Stimulated activated naive CD8-positive, alpha-beta T cell treated with anti-CD3 and anti-CD28 coated beads, Interleukin-15, amount 100 ng/mL, for 72 hours (primary cell): ENCODE results near the gene SERINC4.
A peak's percentile ranks its signal among the peaks of the same experiment; 100 is the strongest.
"Not testable (repeated sequence)": the region's sequence is repeated elsewhere in the genome, so short reads cannot be mapped to it uniquely, and the experiment has no call there.

Experiments
- ATAC-seq: fragments of 150-1000 bp; cut with Tn5 transposase; 2 replicates; pipeline ENCODE4 v1.10.0; 2021; ENCODE audit warnings: mild to moderate bottlenecking, moderate library complexity
- DNase-seq, 2 donors: peaks; one replicate each; pipeline ENCODE4 v3.0.0; 2021 to 2022
- H3K27ac Mint-ChIP-seq, 2 donors: one replicate each; pipeline ENCODE4 v1.8.0; 2022; ENCODE audit warnings: mild to moderate bottlenecking in 2 of 2, mixed read lengths in 2 of 2, moderate library complexity in 2 of 2
- H3K27me3 Mint-ChIP-seq: one replicate; pipeline ENCODE4 v1.8.0; 2022; ENCODE audit warnings: mixed read lengths
- H3K4me1 Mint-ChIP-seq: one replicate; pipeline ENCODE4 v1.8.0; 2022; ENCODE audit warnings: mild to moderate bottlenecking, mixed read lengths
- H3K4me3 Mint-ChIP-seq, 2 donors: one replicate each; pipeline ENCODE4 v1.8.0; 2022; ENCODE audit warnings: mild to moderate bottlenecking in 2 of 2, mixed read lengths in 2 of 2, moderate library complexity in 1 of 2
- H3K9me3 Mint-ChIP-seq, 2 donors: one replicate each; pipeline ENCODE4 v1.8.0; 2022; ENCODE audit warnings: mixed read lengths in 2 of 2

SERINC4 gene

GRCh38 chr15:43746245-43746902 is 53.6 kb downstream of the SERINC4 start, which contains the start of gene PDIA3:
Gene PDIA3 (plus strand): TSS chr15:43746438. CDS start chr15:43746540, 102 bp downstream.
- H3K27me3 Mint-ChIP-seq, H3K9me3 Mint-ChIP-seq: not testable (repeated sequence)
- Mint-ChIP-seq H3K4me3 (peak within 1 kb of the TSS; percentile 92 to 93), H3K4me1 (peaks cover 43% of the 10 kb centered on the region), H3K27ac (peak within 1 kb of the TSS; percentile 97)
- peak; percentile 87 for ATAC-seq
- peak; percentile 87 to 88 for DNase-seq
